ENCODE measurements around the gene SRGAP2B. TPM values are rescaled to one million over a fixed set of nuclear protein-coding genes. Genes with fewer than 3 reads are reported as not detected.
"Not testable (repeated sequence)": the region's sequence is repeated elsewhere in the genome, so short reads cannot be mapped to it uniquely, and the experiment has no call there.

The SRGAP2B gene
- total RNA-seq, 1 donor from 2014 or later, result 58.5 TPM

- H3K36me3 Mint-ChIP-seq (ENCODE audit: low read depth); H3K27ac Mint-ChIP-seq (ENCODE audit: unreplicated experiment): not testable (repeated sequence)
These were observed 202.1 kb downstream of the SRGAP2B start for GRCh38 chr1:144893062-144893461.

GRCh38 chr1:144889450-144890115, 205.5 kb downstream of the SRGAP2B start:
- H3K36me3 Mint-ChIP-seq (ENCODE audit: low read depth); DNase-seq (ENCODE audit: low read depth, low spot score); H3K27ac Mint-ChIP-seq (ENCODE audit: unreplicated experiment); H3K27me3 Mint-ChIP-seq (ENCODE audit: low read depth); H3K4me3 Mint-ChIP-seq; H3K4me1 Mint-ChIP-seq; H3K9me3 Mint-ChIP-seq: not testable (repeated sequence)

More at GRCh38 chr1:144893062-144893461, 202.1 kb downstream of the SRGAP2B start:
- H3K27me3 Mint-ChIP-seq (ENCODE audit: low read depth); H3K4me3 Mint-ChIP-seq; DNase-seq (ENCODE audit: low read depth, low spot score); H3K4me1 Mint-ChIP-seq; H3K9me3 Mint-ChIP-seq: not testable (repeated sequence)

- H3K9me3 Mint-ChIP-seq; H3K4me3 Mint-ChIP-seq; H3K27me3 Mint-ChIP-seq (ENCODE audit: low read depth); H3K4me1 Mint-ChIP-seq; H3K27ac Mint-ChIP-seq (ENCODE audit: unreplicated experiment); H3K36me3 Mint-ChIP-seq (ENCODE audit: low read depth): not testable (repeated sequence)
- DNase-seq (ENCODE audit: low read depth, low spot score), result peak; percentile 7
These were observed 212.1 kb downstream of the SRGAP2B start for GRCh38 chr1:144883022-144883421.

GRCh38 chr1:144882343-144882742, 212.8 kb downstream of the SRGAP2B start:
- DNase-seq (ENCODE audit: low read depth, low spot score); H3K36me3 Mint-ChIP-seq (ENCODE audit: low read depth); H3K4me3 Mint-ChIP-seq; H3K9me3 Mint-ChIP-seq; H3K27me3 Mint-ChIP-seq (ENCODE audit: low read depth); H3K27ac Mint-ChIP-seq (ENCODE audit: unreplicated experiment); H3K4me1 Mint-ChIP-seq: not testable (repeated sequence)

GRCh38 chr1:144858607-144859006, 236.5 kb downstream of the SRGAP2B start:
- not testable (repeated sequence) for H3K4me3 Mint-ChIP-seq; DNase-seq (ENCODE audit: low read depth, low spot score)

More at GRCh38 chr1:144858607-144859006, 236.5 kb downstream of the SRGAP2B start:
- not testable (repeated sequence) for H3K9me3 Mint-ChIP-seq; H3K4me1 Mint-ChIP-seq; H3K27me3 Mint-ChIP-seq (ENCODE audit: low read depth); H3K27ac Mint-ChIP-seq (ENCODE audit: unreplicated experiment); H3K36me3 Mint-ChIP-seq (ENCODE audit: low read depth)

Other genes starting within 250 kb of the SRGAP2B start
- gene FAM72D, start 646 bp upstream of the SRGAP2B start, total RNA-seq, result 5.9 and 6.2 TPM in 2 replicates
- not detected in 2 replicates for gene PPIAL4D, start 146.8 kb upstream of the SRGAP2B start, total RNA-seq